K562 (cell line): ENCODE results near the gene MMP17.

Experiments
- NCOA6 ChIP-seq: fragments of 450-650 bp; IDR thresholded peaks from 2 replicates; pipeline ENCODE4 v1.6.1; 2017; ENCODE audit warnings: mild to moderate bottlenecking
- TF ChIP-seq, protein P1 (sequence below): fragments of 450-650 bp; IDR thresholded peaks from 2 replicates; pipeline ENCODE4 v1.6.1; 2017; ENCODE audit warnings: mild to moderate bottlenecking, moderate library complexity

DNA sequence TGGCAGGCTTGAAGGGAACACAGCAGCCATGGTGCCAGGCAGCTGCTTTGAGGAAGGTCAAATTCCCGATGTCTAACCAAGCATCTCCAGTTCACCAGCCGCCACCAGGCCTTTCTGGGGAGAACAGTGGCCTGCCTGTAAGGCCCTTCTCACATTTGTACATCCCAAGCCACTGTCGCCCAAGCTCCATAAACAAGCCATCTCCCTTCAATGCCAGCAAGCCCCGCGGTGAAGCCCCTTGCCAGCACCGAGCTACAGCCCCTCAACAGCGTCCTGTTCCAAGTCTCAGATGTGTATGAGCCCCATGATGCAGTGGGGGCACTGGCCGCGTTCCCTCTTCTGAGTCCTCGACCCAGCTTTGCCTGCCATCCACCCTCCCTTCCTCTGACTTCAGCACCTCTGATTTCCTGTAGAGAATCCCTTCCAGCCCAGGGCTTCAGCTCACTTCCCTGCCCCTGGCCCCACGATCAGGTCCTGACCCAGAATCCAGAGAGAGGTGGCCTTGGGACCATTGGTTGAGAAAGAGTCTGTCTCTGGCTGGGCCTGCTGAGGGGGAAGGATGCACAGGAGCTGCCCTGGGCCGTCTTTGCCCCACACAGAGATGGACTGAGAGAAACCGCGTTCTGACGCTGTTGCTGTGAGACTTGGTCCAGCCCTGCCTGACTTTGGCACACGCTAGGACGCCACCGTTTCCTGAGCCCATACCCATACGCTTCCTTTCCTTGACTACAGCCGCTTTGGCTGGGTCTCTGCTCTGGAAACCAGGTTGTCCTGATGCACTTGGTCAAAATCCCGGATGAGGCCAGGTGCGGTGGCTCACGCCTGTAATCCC, 1.9 kb upstream of the MMP17 start:
- no peak for TF ChIP-seq NCOA6
- TF ChIP-seq, protein P1, sequence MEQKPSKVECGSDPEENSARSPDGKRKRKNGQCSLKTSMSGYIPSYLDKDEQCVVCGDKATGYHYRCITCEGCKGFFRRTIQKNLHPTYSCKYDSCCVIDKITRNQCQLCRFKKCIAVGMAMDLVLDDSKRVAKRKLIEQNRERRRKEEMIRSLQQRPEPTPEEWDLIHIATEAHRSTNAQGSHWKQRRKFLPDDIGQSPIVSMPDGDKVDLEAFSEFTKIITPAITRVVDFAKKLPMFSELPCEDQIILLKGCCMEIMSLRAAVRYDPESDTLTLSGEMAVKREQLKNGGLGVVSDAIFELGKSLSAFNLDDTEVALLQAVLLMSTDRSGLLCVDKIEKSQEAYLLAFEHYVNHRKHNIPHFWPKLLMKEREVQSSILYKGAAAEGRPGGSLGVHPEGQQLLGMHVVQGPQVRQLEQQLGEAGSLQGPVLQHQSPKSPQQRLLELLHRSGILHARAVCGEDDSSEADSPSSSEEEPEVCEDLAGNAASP: no peak
